HUES48 (cell line): Measurements from ENCODE around the gene CD46.

Experiments
- H3K27ac ChIP-seq: one replicate; pipeline ENCODE4 v1.7.0; 2013; ENCODE audit warnings: low read depth, low read length, inconsistent platforms
- H3K27me3 ChIP-seq: 2 replicates; pipeline ENCODE4 v1.6.1; 2013; ENCODE audit warnings: mild to moderate bottlenecking, low read length; ENCODE audit not compliant: control insufficient read depth, insufficient read depth
- H3K36me3 ChIP-seq: 2 replicates; pipeline ENCODE4 v1.6.1; 2013; ENCODE audit warnings: low read length; ENCODE audit not compliant: control insufficient read depth, insufficient read depth
- H3K4me1 ChIP-seq: 2 replicates; pipeline ENCODE4 v1.6.1; 2013; ENCODE audit warnings: mild to moderate bottlenecking, low read length; ENCODE audit not compliant: control insufficient read depth, insufficient read depth
- H3K4me3 ChIP-seq: 2 replicates; pipeline ENCODE4 v1.5.1; 2013; ENCODE audit warnings: mild to moderate bottlenecking, low read depth, low read length
- H3K9ac ChIP-seq: 2 replicates; pipeline ENCODE4 v1.6.1; 2013; ENCODE audit warnings: mild to moderate bottlenecking, low read depth, low read length, moderate library complexity
- H3K9me3 ChIP-seq: 2 replicates; pipeline ENCODE4 v1.6.1; 2013; ENCODE audit warnings: low read length; ENCODE audit not compliant: control insufficient read depth, insufficient read depth

Gene CD46

GRCh38 chr1:207799989-207800648, 48.3 kb downstream of the CD46 start:
- H3K9ac ChIP-seq = no peak overlapping the region
- H3K27me3 ChIP-seq = no peaks in the 10 kb centered on the region
- no peaks in the 10 kb centered on the region for H3K9me3 ChIP-seq
- H3K27ac ChIP-seq = no peak overlapping the region
- 0 out of 2 replicates have a peak, but pooled peaks cover 3% of the 10 kb centered on the region for H3K4me1 ChIP-seq
- peaks cover 8% of the 10 kb centered on the region for H3K36me3 ChIP-seq
- no peak overlapping the region for H3K4me3 ChIP-seq

GRCh38 chr1:207801819-207802218, 50.0 kb downstream of the CD46 start:
- Histone ChIP-seq H3K4me1 (0 out of 2 replicates have a peak, but pooled peaks cover 3% of the 10 kb centered on the region), H3K4me3 (no peak overlapping the region), H3K36me3 (no peaks in the 10 kb centered on the region), H3K9me3 (no peaks in the 10 kb centered on the region), H3K27me3 (no peaks in the 10 kb centered on the region), H3K9ac (no peak overlapping the region), H3K27ac (no peak overlapping the region)

GRCh38 chr1:207803678-207804077, 51.8 kb downstream of the CD46 start:
- H3K27ac ChIP-seq = no peak overlapping the region
- no peaks in the 10 kb centered on the region for H3K27me3 ChIP-seq
- H3K36me3 ChIP-seq = no peaks in the 10 kb centered on the region
- H3K4me3 ChIP-seq = no peak overlapping the region
- no peak overlapping the region for H3K9ac ChIP-seq
- no peaks in the 10 kb centered on the region for H3K9me3 ChIP-seq
- 0 out of 2 replicates have a peak, but pooled peaks cover 3% of the 10 kb centered on the region for H3K4me1 ChIP-seq

- no peaks in the 10 kb centered on the region for H3K36me3 ChIP-seq
- H3K27ac ChIP-seq = no peak overlapping the region
- H3K9ac ChIP-seq = no peak overlapping the region
Observed at GRCh38 chr1:207804721-207805468, 53.0 kb downstream of the CD46 start.

GRCh38 chr1:207805841-207806421, 54.1 kb downstream of the CD46 start:
- Histone ChIP-seq H3K9ac (no peak overlapping the region), H3K4me3 (no peak overlapping the region), H3K27ac (no peak overlapping the region), H3K36me3 (no peaks in the 10 kb centered on the region), H3K9me3 (no peaks in the 10 kb centered on the region), H3K4me1 (0 out of 2 replicates have a peak, but pooled peaks cover 3% of the 10 kb centered on the region), H3K27me3 (no peaks in the 10 kb centered on the region)

More at GRCh38 chr1:207804721-207805468, 53.0 kb downstream of the CD46 start:
- H3K4me1 ChIP-seq = 0 out of 2 replicates have a peak, but pooled peaks cover 3% of the 10 kb centered on the region
- H3K27me3 ChIP-seq = no peaks in the 10 kb centered on the region
- no peak overlapping the region for H3K4me3 ChIP-seq
- H3K9me3 ChIP-seq = no peaks in the 10 kb centered on the region

GRCh38 chr1:207806531-207807325, 54.9 kb downstream of the CD46 start:
- Histone ChIP-seq H3K4me3 (no peak overlapping the region), H3K36me3 (no peaks in the 10 kb centered on the region), H3K9ac (no peak overlapping the region), H3K27ac (no peak overlapping the region), H3K4me1 (0 out of 2 replicates have a peak, but pooled peaks cover 3% of the 10 kb centered on the region), H3K27me3 (no peaks in the 10 kb centered on the region), H3K9me3 (no peaks in the 10 kb centered on the region)

- H3K9me3 ChIP-seq = no peaks in the 10 kb centered on the region
- H3K36me3 ChIP-seq = no peaks in the 10 kb centered on the region
- H3K4me1 ChIP-seq = 0 out of 2 replicates have a peak, but pooled peaks cover 3% of the 10 kb centered on the region
- H3K27ac ChIP-seq = no peak overlapping the region
- no peak overlapping the region for H3K9ac ChIP-seq
- H3K27me3 ChIP-seq = no peaks in the 10 kb centered on the region
- no peak overlapping the region for H3K4me3 ChIP-seq
Observed at GRCh38 chr1:207807326-207807689, 55.5 kb downstream of the CD46 start.

- no peaks in the 10 kb centered on the region for H3K36me3 ChIP-seq
- H3K9me3 ChIP-seq = no peaks in the 10 kb centered on the region
- no peak overlapping the region for H3K9ac ChIP-seq
- no peaks in the 10 kb centered on the region for H3K27me3 ChIP-seq
- H3K27ac ChIP-seq = no peak overlapping the region
- H3K4me3 ChIP-seq = no peak overlapping the region
- H3K4me1 ChIP-seq = 0 out of 2 replicates have a peak, but pooled peaks cover 3% of the 10 kb centered on the region
Observed at GRCh38 chr1:207807690-207808321, 56.0 kb downstream of the CD46 start.

- 0 out of 2 replicates have a peak, but pooled peaks cover 3% of the 10 kb centered on the region for H3K4me1 ChIP-seq
- H3K9me3 ChIP-seq = no peaks in the 10 kb centered on the region
- no peaks in the 10 kb centered on the region for H3K36me3 ChIP-seq
- H3K4me3 ChIP-seq = no peak overlapping the region
- no peak overlapping the region for H3K9ac ChIP-seq
- H3K27ac ChIP-seq = no peak overlapping the region
- H3K27me3 ChIP-seq = no peaks in the 10 kb centered on the region
Observed at GRCh38 chr1:207808322-207808705, 56.5 kb downstream of the CD46 start.

- Histone ChIP-seq H3K27ac (no peak overlapping the region), H3K27me3 (no peaks in the 10 kb centered on the region), H3K4me3 (no peak overlapping the region), H3K4me1 (no peaks in the 10 kb centered on the region), H3K9ac (no peak overlapping the region), H3K9me3 (no peaks in the 10 kb centered on the region), H3K36me3 (no peaks in the 10 kb centered on the region)
Observed at GRCh38 chr1:207808911-207809555, 57.2 kb downstream of the CD46 start.
